DMS79 (cell line): ENCODE measurements around the gene TOMM20.
A peak's percentile ranks its signal among the peaks of the same experiment; 100 is the strongest.
"Not testable (repeated sequence)": the region's sequence is repeated elsewhere in the genome, so short reads cannot be mapped to it uniquely, and the experiment has no call there.

ENCODE experiments used
- DNase-seq: peaks from one replicate; lab custom pipeline; 2025; lab: John Stamatoyannopoulos, UW

The TOMM20 gene

GRCh38 chr1:235102259-235102582 is 26.4 kb downstream of the TOMM20 start:
- no peak for DNase-seq

GRCh38 chr1:235101558-235102258 is 26.9 kb downstream of the TOMM20 start:
- no peak for DNase-seq

- DNase-seq = no peak
These were observed 28.4 kb downstream of the TOMM20 start for GRCh38 chr1:235100194-235100772.

GRCh38 chr1:235098991-235099390 is 29.6 kb downstream of the TOMM20 start:
- no peak for DNase-seq

GRCh38 chr1:235098547-235098946 is 30.1 kb downstream of the TOMM20 start:
- DNase-seq = no peak

GRCh38 chr1:235097501-235097900 is 31.1 kb downstream of the TOMM20 start:
- DNase-seq = not testable (repeated sequence)

GRCh38 chr1:235095938-235096562 is 32.6 kb downstream of the TOMM20 start:
- DNase-seq = no peak

GRCh38 chr1:235093696-235094592 is 34.7 kb downstream of the TOMM20 start:
- DNase-seq = no peak

GRCh38 chr1:235093013-235093695 is 35.5 kb downstream of the TOMM20 start:
- peak; percentile 35 for DNase-seq

- not testable (repeated sequence) for DNase-seq
These were observed 36.2 kb downstream of the TOMM20 start for GRCh38 chr1:235092415-235092814.

GRCh38 chr1:235092045-235092406 is 36.6 kb downstream of the TOMM20 start:
- DNase-seq = not testable (repeated sequence)

- not testable (repeated sequence) for DNase-seq
These were observed 37.2 kb downstream of the TOMM20 start for GRCh38 chr1:235091319-235092044.

- no peak for DNase-seq
These were observed 38.1 kb downstream of the TOMM20 start for GRCh38 chr1:235090406-235091069.

- DNase-seq = no peak
These were observed 39.7 kb downstream of the TOMM20 start for GRCh38 chr1:235088907-235089306.

- DNase-seq = no peak
These were observed 40.2 kb downstream of the TOMM20 start for GRCh38 chr1:235088430-235088829.

- DNase-seq = no peak
These were observed 40.7 kb downstream of the TOMM20 start for GRCh38 chr1:235087906-235088305.

GRCh38 chr1:235085411-235086117 is 43.1 kb downstream of the TOMM20 start:
- not testable (repeated sequence) for DNase-seq

GRCh38 chr1:235080788-235081187 is 47.8 kb downstream of the TOMM20 start:
- DNase-seq = not testable (repeated sequence)

GRCh38 chr1:235080297-235080657 is 48.4 kb downstream of the TOMM20 start:
- DNase-seq = not testable (repeated sequence)
